Stimulated activated CD8-positive, alpha-beta memory T cell treated with anti-CD3 and anti-CD28 coated beads, Interleukin-4, amount 100 ng/mL, for 24 hours (primary cell): ENCODE measurements around the gene USP24.

ENCODE experiments used
- DNase-seq: peaks from one replicate; pipeline ENCODE4 v3.0.0-alpha.2; 2020; ENCODE audit warnings: low read depth

The USP24 gene, protein sequence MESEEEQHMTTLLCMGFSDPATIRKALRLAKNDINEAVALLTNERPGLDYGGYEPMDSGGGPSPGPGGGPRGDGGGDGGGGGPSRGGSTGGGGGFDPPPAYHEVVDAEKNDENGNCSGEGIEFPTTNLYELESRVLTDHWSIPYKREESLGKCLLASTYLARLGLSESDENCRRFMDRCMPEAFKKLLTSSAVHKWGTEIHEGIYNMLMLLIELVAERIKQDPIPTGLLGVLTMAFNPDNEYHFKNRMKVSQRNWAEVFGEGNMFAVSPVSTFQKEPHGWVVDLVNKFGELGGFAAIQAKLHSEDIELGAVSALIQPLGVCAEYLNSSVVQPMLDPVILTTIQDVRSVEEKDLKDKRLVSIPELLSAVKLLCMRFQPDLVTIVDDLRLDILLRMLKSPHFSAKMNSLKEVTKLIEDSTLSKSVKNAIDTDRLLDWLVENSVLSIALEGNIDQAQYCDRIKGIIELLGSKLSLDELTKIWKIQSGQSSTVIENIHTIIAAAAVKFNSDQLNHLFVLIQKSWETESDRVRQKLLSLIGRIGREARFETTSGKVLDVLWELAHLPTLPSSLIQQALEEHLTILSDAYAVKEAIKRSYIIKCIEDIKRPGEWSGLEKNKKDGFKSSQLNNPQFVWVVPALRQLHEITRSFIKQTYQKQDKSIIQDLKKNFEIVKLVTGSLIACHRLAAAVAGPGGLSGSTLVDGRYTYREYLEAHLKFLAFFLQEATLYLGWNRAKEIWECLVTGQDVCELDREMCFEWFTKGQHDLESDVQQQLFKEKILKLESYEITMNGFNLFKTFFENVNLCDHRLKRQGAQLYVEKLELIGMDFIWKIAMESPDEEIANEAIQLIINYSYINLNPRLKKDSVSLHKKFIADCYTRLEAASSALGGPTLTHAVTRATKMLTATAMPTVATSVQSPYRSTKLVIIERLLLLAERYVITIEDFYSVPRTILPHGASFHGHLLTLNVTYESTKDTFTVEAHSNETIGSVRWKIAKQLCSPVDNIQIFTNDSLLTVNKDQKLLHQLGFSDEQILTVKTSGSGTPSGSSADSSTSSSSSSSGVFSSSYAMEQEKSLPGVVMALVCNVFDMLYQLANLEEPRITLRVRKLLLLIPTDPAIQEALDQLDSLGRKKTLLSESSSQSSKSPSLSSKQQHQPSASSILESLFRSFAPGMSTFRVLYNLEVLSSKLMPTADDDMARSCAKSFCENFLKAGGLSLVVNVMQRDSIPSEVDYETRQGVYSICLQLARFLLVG (N-terminal part only)

DNA sequence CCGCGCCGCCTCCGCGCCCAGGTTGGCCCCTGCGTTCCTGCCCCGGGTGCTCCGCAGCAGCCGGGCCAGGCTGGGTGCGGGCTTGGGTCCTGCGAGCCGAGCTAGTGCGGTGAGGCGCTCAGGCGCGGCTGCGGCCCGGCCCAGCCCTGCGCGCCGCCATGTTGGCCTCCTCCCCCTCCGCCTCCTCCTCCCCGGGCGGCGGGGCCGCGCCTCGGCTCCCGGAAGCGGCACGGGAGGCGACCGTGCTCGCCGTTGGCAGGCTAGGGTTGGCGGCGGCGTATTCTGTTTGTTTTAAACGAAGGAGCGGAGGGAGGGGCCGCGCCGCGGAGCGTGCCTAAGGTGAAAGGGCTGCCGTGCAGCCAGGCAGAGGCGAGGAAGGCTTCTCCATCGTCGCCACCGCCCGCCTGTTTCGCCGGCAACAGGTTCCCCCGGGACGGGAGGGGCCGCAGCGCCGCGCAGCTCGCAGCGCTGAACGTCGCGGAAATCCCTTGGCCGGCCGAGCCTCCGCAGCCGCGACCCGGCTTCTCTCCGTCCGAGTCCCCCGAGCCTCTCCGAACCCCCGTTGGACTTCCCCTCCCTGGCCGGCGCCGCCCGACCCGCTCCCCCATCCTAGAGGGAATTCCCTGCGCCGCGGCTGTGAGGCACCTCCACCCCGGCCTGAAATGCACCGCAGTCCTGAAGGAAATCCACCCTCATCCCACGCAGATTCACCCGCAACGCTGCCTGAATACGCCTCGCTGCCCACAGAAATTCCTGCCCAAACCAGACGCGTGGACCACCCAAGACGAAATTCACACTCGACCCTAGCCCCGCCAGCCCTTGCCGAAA is at the start of gene USP24:
Gene USP24 (minus strand): TSS at position 171 of the 828 bp plus-strand sequence. CDS start 251 bp downstream, outside the sequence.
- DNase-seq = peak; percentile 68

DNA sequence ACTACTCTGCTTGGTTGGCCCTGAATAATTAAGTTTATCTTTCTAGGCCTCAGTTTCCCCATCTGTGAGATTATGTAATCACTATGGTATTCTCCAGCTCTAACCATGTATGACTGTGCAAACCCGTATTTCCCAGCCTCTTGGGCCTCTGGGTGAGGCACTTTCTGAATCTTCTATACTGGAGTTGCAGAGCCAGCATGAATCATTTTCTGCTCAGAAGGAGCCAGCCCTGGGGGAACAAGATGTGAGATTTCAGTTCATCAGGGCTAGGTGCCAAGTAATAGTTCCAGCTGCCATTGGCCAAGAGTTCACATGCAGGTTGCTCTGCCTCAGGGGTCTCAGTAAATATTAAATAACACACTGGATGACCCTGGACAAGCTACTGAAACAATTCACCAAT is 47.7 kb upstream of the USP24 start:
- DNase-seq = no peak

DNA sequence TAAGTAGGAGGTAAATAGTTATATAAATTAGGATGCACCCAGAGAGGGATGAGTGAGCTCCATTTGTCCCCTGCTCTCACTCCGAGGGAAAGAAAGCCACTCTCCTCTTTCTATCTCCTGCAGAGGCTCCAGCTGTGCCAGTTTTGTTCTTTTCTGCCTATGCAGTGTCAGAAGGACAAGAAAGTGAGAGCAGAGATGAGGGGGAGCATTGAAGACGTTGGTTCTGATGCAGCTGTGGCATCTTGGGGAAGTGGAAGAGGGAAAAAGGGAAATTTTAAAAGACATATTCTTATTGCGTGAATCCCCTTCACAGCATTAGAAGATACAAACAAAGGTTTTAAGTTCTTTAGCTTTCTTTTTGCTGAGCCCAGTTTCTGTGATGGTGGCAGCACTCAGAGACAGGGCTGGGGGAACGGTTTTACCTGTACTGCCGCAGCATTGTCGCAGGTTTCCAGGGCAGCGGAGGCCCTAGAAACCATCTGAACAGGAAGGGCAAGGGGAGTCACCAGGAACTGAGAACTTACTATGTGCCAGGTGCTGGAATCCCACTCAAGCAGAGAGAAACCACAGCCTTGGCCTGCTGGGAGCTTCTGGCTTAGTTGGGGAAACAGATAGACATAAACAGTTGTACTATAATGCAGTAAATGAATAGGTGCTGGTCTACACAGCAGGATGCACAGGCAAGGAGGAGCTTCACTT is 44.9 kb upstream of the USP24 start:
- DNase-seq = no peak

DNA sequence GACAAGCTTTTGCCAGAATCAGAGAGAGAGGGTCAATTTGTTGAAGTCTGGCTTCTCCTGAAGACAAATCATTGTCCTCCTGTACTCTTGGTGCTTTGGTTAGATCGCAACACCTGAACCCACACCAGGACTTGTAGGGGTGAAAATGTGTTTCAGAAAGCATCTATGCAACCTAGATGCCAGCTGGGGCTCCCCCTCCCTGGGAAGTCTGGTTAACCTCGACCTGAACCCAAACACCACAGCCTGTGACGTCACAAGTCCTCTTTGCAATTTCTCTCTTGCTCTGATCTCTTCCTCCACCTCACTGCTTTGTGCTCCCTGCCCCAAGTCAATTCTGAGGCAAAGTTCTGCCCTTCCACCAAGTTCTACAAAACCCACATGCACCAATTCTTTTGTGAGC is 42.8 kb upstream of the USP24 start:
- peak; percentile 42 for DNase-seq

DNA sequence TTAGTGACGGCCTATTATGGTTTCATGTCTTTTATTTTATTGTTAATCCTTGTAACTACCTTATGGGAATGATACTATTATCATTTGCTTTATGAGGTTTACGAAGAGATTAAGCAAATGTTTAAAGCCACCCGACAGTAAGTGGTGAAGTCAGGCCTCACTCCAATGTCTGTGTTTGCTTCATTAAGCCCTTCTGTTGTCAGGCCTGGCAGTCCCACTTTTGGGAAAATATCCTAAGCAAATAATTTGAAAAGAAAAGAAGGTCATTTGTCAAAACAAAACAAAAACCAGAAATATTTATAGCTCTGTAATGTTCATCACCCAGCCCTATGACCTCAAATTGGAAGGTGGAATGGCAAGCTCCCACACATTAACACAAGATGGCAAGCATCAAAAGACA is 40.7 kb upstream of the USP24 start:
- DNase-seq = no peak

DNA sequence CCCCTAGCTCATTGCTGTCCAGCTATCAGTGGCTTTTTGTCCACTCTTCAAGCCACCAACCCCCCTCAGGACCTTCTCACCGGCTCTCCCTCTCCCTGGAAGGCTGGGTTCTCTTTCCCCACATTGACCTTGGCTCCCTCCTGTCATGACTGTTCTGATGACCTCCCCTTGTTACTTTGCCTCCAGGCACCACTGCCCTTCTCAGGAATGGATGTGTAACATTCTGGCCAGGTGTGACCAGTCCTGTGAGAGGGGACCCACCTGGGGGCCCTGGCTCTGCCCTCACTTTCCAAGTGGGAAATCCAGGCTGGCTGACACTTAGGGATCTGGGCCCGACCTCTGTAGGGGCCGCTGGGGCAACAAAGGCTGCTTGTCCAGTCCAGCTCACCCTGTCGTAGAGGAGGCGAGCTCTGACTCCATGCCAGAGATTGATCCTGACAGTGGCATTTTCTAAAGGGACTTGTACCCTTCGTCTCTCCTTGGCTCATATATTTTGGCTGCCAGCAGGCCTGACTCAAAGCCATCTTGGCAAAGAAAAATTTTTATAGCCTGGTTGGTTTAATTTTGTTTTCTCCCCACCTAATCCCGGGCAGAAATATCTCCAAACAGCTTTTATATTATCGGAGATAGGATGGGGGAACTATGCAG is 37.9 kb upstream of the USP24 start:
- DNase-seq = no peak

DNA sequence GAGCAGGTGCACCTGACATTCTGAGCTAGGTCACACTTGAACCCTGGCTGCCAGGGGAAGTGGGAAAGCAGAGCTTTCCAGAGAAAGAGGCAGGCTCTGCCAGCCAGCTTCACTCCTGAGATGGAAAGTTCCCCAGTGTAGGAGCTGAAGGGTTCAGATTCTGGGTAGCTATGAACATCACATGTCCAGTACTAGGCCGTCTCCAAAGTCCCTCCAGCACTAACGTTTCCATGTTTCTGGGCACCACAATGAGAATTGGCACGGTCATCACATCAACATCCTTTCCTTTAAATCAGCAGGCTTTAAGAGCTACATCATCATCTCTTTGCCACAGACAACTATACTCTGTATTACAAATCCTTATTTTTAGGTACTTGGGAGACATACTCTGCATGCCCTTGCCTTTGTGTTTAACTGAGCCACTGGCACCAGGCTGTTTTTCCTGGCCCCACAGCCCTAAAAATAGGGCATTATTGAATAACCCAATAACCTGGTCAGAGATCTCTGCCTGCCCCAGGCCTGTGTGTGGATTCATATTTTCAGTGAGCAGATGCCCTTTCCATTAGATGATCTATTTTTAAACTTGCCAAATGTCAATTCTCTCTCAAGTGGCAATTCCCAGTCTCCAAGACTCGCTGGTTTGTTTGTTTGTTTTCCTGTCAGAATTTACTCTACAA is 35.4 kb upstream of the USP24 start:
- no peak for DNase-seq

DNA sequence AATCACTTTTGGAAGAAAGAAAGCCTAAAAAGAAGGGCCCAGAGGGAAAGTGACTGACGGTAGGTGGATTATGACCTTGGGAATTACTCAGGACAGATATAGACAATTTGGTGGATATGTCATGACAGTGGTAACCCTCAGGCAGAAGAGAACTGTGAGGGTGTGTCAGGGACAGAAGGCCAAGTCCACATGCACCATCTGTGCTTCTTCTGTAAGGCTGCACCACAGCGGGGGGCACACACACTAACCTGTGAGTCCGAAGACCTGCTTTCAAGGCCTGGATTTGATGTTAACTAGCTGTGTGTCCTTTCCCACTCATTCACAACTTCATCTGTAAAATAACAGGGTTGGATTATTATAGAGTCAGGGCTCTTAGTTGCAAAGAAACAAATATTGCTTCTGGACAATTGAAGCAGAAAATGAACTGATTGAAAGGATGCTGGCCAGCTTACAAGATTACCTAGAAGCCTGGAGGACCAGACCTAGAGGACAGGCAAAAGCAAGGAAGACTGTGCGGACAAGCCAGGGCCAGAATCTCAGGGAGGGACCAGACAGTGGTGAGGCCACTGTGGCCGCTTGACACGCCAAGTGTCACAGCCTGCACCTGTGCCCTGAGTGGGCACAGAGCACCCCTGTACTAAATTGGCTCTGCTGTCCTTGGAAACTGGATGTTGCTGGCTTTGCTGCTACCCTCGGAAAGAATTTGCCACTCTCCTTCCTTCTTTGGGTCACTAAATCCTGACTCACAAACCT is 34.7 kb upstream of the USP24 start:
- no peak for DNase-seq

DNA sequence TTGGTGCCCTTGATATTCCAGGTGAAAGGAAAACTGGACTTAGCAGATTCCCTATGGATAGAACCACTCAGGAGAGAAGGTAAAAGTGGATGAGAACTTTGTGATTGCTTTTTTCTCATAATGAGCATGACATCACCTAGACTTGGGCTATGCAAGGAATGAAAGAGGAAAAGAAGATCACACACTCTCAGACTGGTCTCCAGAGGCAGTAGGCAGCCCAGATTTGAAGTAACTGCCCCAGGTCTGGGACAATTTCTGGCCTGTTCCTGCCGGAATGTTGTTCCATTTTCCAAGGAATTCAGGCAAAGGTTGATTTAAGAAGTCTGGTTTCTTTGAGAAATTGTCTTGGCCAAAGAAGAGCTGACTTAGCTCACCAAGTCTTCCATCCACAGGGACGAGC is 31.7 kb upstream of the USP24 start:
- DNase-seq = no peak

DNA sequence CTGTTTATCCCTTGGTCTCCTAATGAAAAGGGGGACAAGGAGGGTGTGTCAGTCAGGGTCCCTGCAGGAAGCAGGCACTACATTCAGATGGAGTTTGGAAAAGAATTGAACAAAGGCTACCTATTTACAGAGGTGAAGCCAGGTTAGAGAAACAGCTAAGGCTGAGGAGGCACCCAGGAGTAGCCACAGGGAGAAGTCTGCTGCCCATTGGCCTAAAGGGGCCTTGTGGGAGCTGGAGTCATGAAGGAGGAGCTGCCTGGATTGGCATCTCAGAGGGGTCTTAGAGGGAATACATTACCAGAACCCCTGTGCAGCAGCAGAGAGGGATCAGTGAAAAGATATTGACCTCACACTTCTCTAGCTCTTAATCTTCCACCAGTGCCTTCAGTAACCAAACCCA is 31.2 kb upstream of the USP24 start:
- no peak for DNase-seq

DNA sequence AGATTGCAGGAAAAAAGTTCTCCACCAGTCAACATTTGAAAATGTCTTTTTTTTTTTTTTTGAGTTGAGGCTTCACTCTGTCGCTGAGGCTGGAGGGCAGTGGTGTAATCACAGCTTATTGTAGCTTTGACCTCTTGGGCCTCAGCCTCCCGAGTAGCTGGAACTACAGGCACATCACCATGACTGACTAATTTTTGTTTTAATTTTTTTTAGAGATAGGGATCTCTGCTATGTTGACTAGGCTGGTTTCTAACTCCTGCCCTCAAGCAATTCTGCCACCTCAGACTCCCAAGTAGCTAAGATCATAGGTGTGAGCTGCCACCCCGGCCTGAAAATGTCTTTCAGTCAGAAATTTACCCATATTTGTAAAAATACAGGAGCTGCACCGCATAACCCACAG is 30.6 kb upstream of the USP24 start:
- no peak for DNase-seq

DNA sequence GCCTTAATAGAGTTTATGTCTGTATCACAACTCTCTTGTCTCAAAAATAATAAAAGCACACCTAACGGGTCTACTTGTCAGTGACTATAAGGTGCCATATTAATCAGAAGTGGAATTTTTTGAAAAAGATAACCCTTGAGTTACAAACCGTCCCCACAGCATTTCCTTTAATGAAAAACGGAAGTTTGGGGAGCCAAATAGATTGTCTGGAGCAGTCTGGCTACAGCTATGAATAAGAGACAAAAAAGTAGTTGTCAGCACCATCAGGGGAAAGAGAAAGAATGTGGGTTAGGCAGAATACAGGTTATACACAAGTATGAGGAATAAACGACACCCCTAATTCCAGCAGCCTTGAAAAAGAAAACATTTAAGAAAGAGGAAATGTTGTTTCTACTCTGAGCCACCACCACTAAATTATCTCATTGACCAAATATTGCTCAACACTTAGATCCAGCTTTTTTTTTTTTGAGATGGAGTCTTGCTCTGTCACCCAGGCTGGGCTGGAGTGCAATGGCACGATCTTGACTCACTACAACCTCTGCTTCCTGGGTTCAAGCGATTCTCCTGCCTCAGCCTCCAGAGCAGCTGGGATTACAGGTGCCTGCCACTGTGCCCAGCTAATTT is 29.4 kb upstream of the USP24 start:
- DNase-seq = no peak

DNA sequence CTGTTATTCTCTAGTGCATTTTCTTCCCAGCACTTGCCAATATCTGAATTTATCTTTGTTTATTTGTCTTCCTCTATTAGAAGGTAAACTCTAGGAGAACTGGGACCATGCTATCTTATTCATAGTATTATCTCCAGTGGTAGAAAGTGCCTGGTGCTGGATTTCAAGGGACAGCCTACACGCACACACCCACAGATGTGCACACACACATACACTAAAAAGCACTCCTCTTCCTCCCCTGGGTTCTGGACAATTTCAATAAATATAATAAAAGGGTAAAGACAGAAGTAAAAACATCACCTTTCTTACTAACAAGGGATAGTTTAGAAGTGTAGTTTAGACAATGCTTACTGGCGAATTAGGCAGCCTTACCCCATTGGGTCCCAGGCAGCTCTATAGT is 28.5 kb upstream of the USP24 start:
- DNase-seq = no peak

DNA sequence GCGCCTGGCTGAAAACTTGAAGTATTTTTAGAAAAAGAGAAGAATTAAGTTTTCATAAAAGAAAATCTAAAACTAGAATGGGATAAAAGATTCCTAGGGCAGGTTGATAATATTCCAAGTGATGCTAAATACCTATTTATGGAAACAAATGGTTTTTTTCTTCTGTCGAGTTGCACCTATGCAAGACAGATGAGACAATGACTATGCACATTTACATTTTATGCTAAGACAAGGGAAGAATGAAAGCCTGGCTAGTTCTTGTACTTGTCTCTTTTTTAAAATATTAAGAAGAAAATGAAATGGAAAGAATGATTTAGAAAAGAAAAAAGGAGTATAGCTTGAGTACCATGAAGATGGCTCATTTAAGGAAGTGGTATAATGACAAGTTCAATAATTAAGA is 24.4 kb upstream of the USP24 start:
- DNase-seq = no peak

DNA sequence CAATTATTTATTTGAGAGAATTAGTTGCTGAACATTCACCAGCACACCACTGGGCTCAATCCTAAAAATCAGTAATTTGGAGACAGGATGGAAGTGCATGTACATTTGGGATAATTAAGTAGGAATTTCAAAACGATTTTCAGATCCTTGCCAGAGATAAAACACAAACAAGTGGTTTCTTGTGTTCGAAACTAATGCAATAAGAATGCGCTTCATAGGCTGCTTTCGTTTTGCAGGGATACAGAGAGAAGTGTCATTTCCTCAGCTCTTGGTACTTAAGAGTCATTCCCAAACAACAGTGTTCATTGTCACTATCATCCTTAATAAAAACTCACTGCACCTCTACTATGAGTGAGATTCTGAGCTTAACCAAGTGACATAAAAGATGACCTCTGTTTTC is 20.6 kb upstream of the USP24 start:
- DNase-seq = no peak

DNA sequence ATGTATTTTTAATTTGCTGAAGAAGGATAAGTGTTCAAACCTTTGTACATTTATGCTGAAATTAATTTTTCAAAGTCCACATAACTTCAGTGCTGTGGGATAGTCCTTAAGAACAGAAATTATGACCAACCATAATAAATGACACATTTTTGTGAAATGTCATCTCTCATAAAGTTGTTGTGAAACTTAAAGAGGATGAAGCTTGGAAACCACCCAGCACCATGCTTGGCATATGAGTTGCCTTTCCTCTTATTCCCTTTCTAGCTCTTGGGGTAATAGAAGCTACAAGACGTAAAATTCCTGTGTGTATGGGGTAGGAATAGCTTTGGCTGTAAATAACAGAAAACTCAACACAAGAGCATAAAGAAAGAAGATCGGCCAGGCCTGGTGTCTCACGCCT is 18.9 kb upstream of the USP24 start:
- no peak for DNase-seq

DNA sequence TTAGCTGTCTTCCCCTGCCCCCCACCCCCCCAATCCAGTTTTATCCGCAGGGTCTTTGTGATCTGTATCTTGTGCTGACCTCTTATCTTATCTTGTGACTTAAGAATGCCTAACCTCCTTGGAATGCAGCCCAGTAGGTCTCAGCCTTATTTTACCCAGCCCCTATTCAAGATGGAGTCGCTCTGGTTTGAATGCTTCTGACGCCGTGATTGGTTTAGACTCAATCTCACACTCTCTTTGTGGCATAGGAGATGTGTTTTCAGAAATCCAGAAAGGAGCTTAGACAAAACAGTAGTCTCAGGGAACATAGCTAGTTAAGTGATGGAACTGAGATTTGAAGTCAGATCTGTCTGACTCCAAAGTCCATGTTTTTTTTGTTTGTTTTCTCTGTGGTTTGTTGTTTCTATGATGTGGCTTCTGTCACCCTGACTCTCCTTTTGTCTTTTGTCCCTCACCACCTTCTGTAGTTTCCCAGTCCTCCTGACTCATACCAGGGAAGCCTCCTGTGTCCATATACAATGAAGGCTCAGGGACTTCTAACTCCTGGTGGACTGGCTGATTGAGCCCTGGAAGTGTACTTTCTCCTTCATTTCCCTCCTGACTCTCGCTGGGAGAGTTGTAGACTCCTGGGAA is 18.1 kb upstream of the USP24 start:
- DNase-seq = no peak
